SK-N-MC (cell line): ENCODE measurements around the gene CASP3.

ENCODE experiments used
- EZH2 ChIP-seq: fragments of 200-600 bp; sonication (generic); IDR thresholded peaks from one replicate; pipeline ENCODE4 v1.6.1; 2017; ENCODE audit warnings: antibody characterized with exemption
- POLR2AphosphoS5 ChIP-seq: IDR thresholded peaks from 2 replicates; pipeline ENCODE4 v1.6.1; 2012; ENCODE audit warnings: mild to moderate bottlenecking, low read depth, low read length, borderline replicate concordance

DNA sequence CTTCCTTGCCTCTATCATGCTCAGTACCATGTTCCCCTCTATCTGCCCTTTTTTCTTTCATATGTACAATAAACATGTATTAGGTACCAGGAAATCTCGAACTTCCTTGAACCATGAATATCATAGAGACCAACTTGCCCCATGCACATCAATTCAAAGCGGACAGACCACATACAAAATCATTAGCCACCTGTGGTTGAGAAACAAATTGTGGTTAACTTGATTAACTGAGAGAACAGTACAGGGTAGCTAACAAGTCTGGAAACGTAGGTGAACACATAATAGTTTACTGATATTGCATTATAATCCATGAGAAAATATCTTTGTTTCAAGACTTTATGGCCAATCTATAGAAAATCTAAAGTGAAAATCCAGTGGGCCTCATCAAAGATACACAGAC is 8.2 kb downstream of the CASP3 start:
- TF ChIP-seq POLR2AphosphoS5 (no peak), EZH2 (no peak)
